Aorta (tissue), 5 donors: ENCODE measurements around the gene NUDT22. TPM values are rescaled to one million over a fixed set of nuclear protein-coding genes. Genes with fewer than 3 reads are reported as not detected.

Experiments
- ATAC-seq: fragments of 200-7000 bp; cut with Tn5 transposase; one replicate; pipeline ENCODE4 v1.9.1; 2022; ENCODE audit warnings: moderate library complexity; ENCODE audit not compliant: low FRiP score
- DNase-seq, 2 donors: peaks; one replicate each; pipeline ENCODE4 v3.0.0-alpha.2; 2020
- H3K27ac ChIP-seq, 2 donors: one replicate each; pipeline ENCODE4 v1.5.1; 2013; ENCODE audit warnings: low read length in 2 of 2, mild to moderate bottlenecking in 2 of 2, moderate library complexity in 2 of 2, control low read depth in 1 of 2, inconsistent platforms in 1 of 2, low read depth in 1 of 2
- H3K27me3 ChIP-seq, 2 donors: one replicate each; pipeline ENCODE4 v1.6.1; 2013; ENCODE audit warnings: control low read depth in 1 of 2, low read length in 1 of 2, mild to moderate bottlenecking in 1 of 2, moderate library complexity in 1 of 2; ENCODE audit not compliant: insufficient read depth in 2 of 2, control insufficient read depth in 1 of 2
- H3K36me3 ChIP-seq, 2 donors: one replicate each; pipeline ENCODE4 v1.6.1; 2013; ENCODE audit warnings: control low read depth in 1 of 2, low read length in 1 of 2, mild to moderate bottlenecking in 1 of 2; ENCODE audit not compliant: insufficient read depth in 2 of 2, control insufficient read depth in 1 of 2
- H3K4me1 ChIP-seq, 2 donors: one replicate each; pipeline ENCODE4 v1.6.1; 2013; ENCODE audit warnings: low read length in 2 of 2, control low read depth in 1 of 2, mild to moderate bottlenecking in 1 of 2, moderate library complexity in 1 of 2; ENCODE audit not compliant: insufficient read depth in 2 of 2, control insufficient read depth in 1 of 2
- H3K4me3 ChIP-seq, 2 donors: one replicate each; pipeline ENCODE4 v1.5.1; 2013; ENCODE audit warnings: low read length in 2 of 2, control low read depth in 1 of 2, mild to moderate bottlenecking in 1 of 2
- H3K9me3 ChIP-seq: one replicate; pipeline ENCODE4 v1.6.1; 2013; ENCODE audit warnings: mild to moderate bottlenecking, low read length; ENCODE audit not compliant: control insufficient read depth
- WGBS, 2 donors: extraction: QIAGEN DNeasy Blood & Tissue Kit; methylation state at CpG; one replicate each; pipeline ENCODE4 v1.1.7; 2013; 5-methylcytosine and 5-hydroxymethylcytosine counted together
- intact Hi-C, 2 donors: fragments of 100-400 bp; cut with DNase I; formaldehyde crosslinking; loops; one replicate each; pipeline versions ENCODE4 v1.14.2 to v1.15.0; 2022
- polyA plus RNA-seq, 2 donors: library from polyadenylated mRNA; stranded (reverse); fragments of 200-250 nt; gene quantifications; one replicate each; pipeline ENCODE4 v1.2.3, GENCODE V29; 2013
- total RNA-seq, 2 donors: library from RNA; stranded (reverse); fragmentation: NEBNext Ultra II Directional; extraction: Animal tissue kit (Norgen Biotek cat#: 25700); gene quantifications; one replicate each; pipeline ENCODE4 v1.2.1, GENCODE V29; 2021
- donor health status: healthy with polysubstance abuse.
- donor health status: Bipolar disorder and iron deficiency.
- donor health status: DM: no; HTN: no; CAD: no.
- donor health status: DM: no; HTN: no; CAD: no.
- donor health status: DM: yes; HTN: yes; CAD: no.

NUDT22 gene
- total and polyA plus RNA-seq, 4 donors = 36.7 to 98.8 (median 44.5) TPM

DNA sequence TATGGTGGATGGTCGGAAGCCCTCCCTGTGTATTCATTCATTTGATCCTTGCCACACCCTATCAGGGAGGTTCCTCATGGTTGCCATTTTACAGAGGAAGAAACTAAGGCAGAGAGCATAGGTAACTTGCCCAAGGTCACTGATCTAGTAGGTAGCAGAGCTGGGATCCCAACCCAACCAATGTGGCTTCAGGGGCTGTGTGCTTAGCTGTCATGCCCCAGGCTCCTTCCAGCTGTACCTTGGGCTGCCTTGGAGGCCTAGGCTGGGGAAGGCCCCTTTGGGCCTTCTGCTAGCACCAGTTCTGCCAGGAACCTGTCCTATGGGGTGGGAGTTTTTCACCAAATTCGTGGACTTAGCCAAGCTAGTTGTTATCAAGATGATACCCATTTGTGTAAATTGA is 49.8 kb downstream of the NUDT22 start:
- Histone ChIP-seq H3K4me3 (no peak overlapping the region), H3K36me3 (peaks cover 0 to 2% of the 10 kb centered on the region in 2 donors), H3K27me3 (no peaks in the 10 kb centered on the region), H3K9me3 (no peaks in the 10 kb centered on the region), H3K4me1 (no peaks in the 10 kb centered on the region), H3K27ac (no peak overlapping the region)
- ATAC-seq (no peak), DNase-seq (no peak)
- 79 to 88% methylated on average over 2 of the region's 2 CpGs for WGBS, 2 donors
- intact Hi-C loops = no loop called here

- H3K27me3 ChIP-seq = no peaks in the 10 kb centered on the region
- ATAC-seq = no peak
- no peaks in the 10 kb centered on the region for H3K9me3 ChIP-seq
- no peaks in the 10 kb centered on the region for H3K4me1 ChIP-seq
- no peak overlapping the region for H3K4me3 ChIP-seq
- H3K27ac ChIP-seq = no peak overlapping the region
- H3K36me3 ChIP-seq = peaks cover 0 to 2% of the 10 kb centered on the region in 2 donors
- 75 to 76% methylated on average over 17 of the region's 17 CpGs for WGBS, 2 donors
- intact Hi-C loops = no loop called here
- DNase-seq = no peak
These were observed 50.8 kb downstream of the NUDT22 start for GRCh38 chr11:64276653-64277431.

- Histone ChIP-seq H3K9me3 (no peaks in the 10 kb centered on the region), H3K27ac (no peak overlapping the region), H3K4me1 (no peaks in the 10 kb centered on the region), H3K4me3 (no peak overlapping the region), H3K27me3 (no peaks in the 10 kb centered on the region), H3K36me3 (peaks cover 0 to 2% of the 10 kb centered on the region in 2 donors)
- DNase-seq (no peak), ATAC-seq (no peak)
- 82 to 85% methylated on average over 8 of the region's 8 CpGs for WGBS, 2 donors
- intact Hi-C loops = no loop called here
These were observed 52.6 kb downstream of the NUDT22 start for GRCh38 chr11:64278576-64279190.

Other genes with a start within 250 kb of the NUDT22 start
- 10 to 100 TPM; 37.0 to 42.1 TPM for gene OTUB1, start 239.8 kb upstream of the NUDT22 start, total RNA-seq
- gene OTUB1, start 239.8 kb upstream of the NUDT22 start, polyA plus RNA-seq = 10 to 100 TPM; 37.7 to 67.9 TPM
- gene FLRT1, start 190.3 kb upstream of the NUDT22 start, total RNA-seq = under 1 TPM; 0.10 to 0.60 TPM
- not detected for gene FLRT1, start 190.3 kb upstream of the NUDT22 start, polyA plus RNA-seq
- gene MACROD1, start 60.2 kb upstream of the NUDT22 start, total RNA-seq = 10 to 100 TPM; 12.7 to 19.0 TPM
- gene MACROD1, start 60.2 kb upstream of the NUDT22 start, polyA plus RNA-seq = 100 to 1,000 TPM; 111 to 125 TPM
- 100 to 1,000 TPM in 1 of 2 donors, 10 to 100 TPM in 1; 67.9 to 111 TPM for gene STIP1, start 40.1 kb upstream of the NUDT22 start, total RNA-seq
- 10 to 100 TPM; 31.0 to 40.4 TPM for gene STIP1, start 40.1 kb upstream of the NUDT22 start, polyA plus RNA-seq
- gene FERMT3, start 19.6 kb upstream of the NUDT22 start, total RNA-seq = 10 to 100 TPM; 35.6 to 42.6 TPM
- 10 to 100 TPM; 22.2 to 38.1 TPM for gene FERMT3, start 19.6 kb upstream of the NUDT22 start, polyA plus RNA-seq
- 10 to 100 TPM; 24.5 to 24.8 TPM for gene TRPT1, start 88 bp upstream of the NUDT22 start, total RNA-seq
- 10 to 100 TPM; 34.3 to 95.3 TPM for gene TRPT1, start 88 bp upstream of the NUDT22 start, polyA plus RNA-seq
- gene DNAJC4, start 4.3 kb downstream of the NUDT22 start, total RNA-seq = 10 to 100 TPM; 15.0 to 27.4 TPM
- 10 to 100 TPM; 26.2 to 97.9 TPM for gene DNAJC4, start 4.3 kb downstream of the NUDT22 start, polyA plus RNA-seq
- gene VEGFB, start 8.3 kb downstream of the NUDT22 start, total RNA-seq = 100 to 1,000 TPM; 131 to 208 TPM
- 100 to 1,000 TPM; 191 to 206 TPM for gene VEGFB, start 8.3 kb downstream of the NUDT22 start, polyA plus RNA-seq
- gene FKBP2, start 14.8 kb downstream of the NUDT22 start, total RNA-seq = 10 to 100 TPM; 50.2 to 52.6 TPM
- 100 to 1,000 TPM; 122 to 298 TPM for gene FKBP2, start 14.8 kb downstream of the NUDT22 start, polyA plus RNA-seq
- gene PPP1R14B, start 20.7 kb downstream of the NUDT22 start, total RNA-seq = 100 to 1,000 TPM; 110 to 146 TPM
- gene PPP1R14B, start 20.7 kb downstream of the NUDT22 start, polyA plus RNA-seq = 100 to 1,000 TPM; 129 to 145 TPM
- gene PLCB3, start 25.3 kb downstream of the NUDT22 start, total RNA-seq = 10 to 100 TPM; 29.4 to 32.3 TPM
- 10 to 100 TPM; 16.9 to 27.2 TPM for gene PLCB3, start 25.3 kb downstream of the NUDT22 start, polyA plus RNA-seq
- 10 to 100 TPM; 47.2 to 53.3 TPM for gene BAD, start 58.4 kb downstream of the NUDT22 start, total RNA-seq
- gene BAD, start 58.4 kb downstream of the NUDT22 start, polyA plus RNA-seq = 100 to 1,000 TPM in 1 of 2 donors, 10 to 100 TPM in 1; 81.8 to 119 TPM
- 10 to 100 TPM; 22.5 to 31.8 TPM for gene GPR137, start 59.6 kb downstream of the NUDT22 start, total RNA-seq
- gene GPR137, start 59.6 kb downstream of the NUDT22 start, polyA plus RNA-seq = 10 to 100 TPM; 19.7 to 40.3 TPM
- not detected for gene KCNK4, start 65.0 kb downstream of the NUDT22 start, total RNA-seq
- gene KCNK4, start 65.0 kb downstream of the NUDT22 start, polyA plus RNA-seq = not detected
- not detected for gene CATSPERZ, start 74.1 kb downstream of the NUDT22 start, total RNA-seq
- gene CATSPERZ, start 74.1 kb downstream of the NUDT22 start, polyA plus RNA-seq = not detected
- 10 to 100 TPM; 25.9 to 27.6 TPM for gene ESRRA, start 79.2 kb downstream of the NUDT22 start, total RNA-seq
- 10 to 100 TPM; 32.3 to 54.7 TPM for gene ESRRA, start 79.2 kb downstream of the NUDT22 start, polyA plus RNA-seq
- gene TRMT112, start 91.3 kb downstream of the NUDT22 start, total RNA-seq = 100 to 1,000 TPM; 139 TPM
- 100 to 1,000 TPM; 207 to 270 TPM for gene TRMT112, start 91.3 kb downstream of the NUDT22 start, polyA plus RNA-seq
- gene PRDX5, start 91.8 kb downstream of the NUDT22 start, total RNA-seq = 10 to 100 TPM; 69.9 to 95.7 TPM
- 100 to 1,000 TPM; 188 to 316 TPM for gene PRDX5, start 91.8 kb downstream of the NUDT22 start, polyA plus RNA-seq
- gene CCDC88B, start 113.9 kb downstream of the NUDT22 start, total RNA-seq = 10 to 100 TPM in 1 of 2 donors, 1 to 10 TPM in 1; 7.4 to 19.0 TPM
- gene CCDC88B, start 113.9 kb downstream of the NUDT22 start, polyA plus RNA-seq = 10 to 100 TPM; 13.4 to 28.5 TPM
- 10 to 100 TPM; 25.8 to 31.8 TPM for gene RPS6KA4, start 132.9 kb downstream of the NUDT22 start, total RNA-seq
- 10 to 100 TPM; 14.1 to 27.2 TPM for gene RPS6KA4, start 132.9 kb downstream of the NUDT22 start, polyA plus RNA-seq